PC-3 (cell line): ENCODE results near the gene CALCA. TPM values are rescaled to one million over a fixed set of nuclear protein-coding genes. Genes with fewer than 3 reads are reported as not detected.

Experiments
- ATAC-seq: fragments of 200-7000 bp; cut with Tn5 transposase; 2 replicates; pipeline ENCODE4 v1.9.1; 2020; ENCODE audit warnings: mild to moderate bottlenecking, moderate library complexity
- BruUV-seq: library from RNA; stranded (reverse); fragments of 400-500 nt; replicated peaks from 2 replicates; lab custom pipeline; 2021; lab: Mats Ljungman, UMichigan
- CTCF ChIA-PET: fragments of 300-600 bp; sonication (Branson Sonifier 250); formaldehyde crosslinking; loops from one replicate; lab custom pipeline; 2022; ENCODE audit warnings: antibody characterized with exemption; lab: Charles Lee
- POLR2A ChIA-PET: fragments of 300-600 bp; sonication (Branson Sonifier 250); formaldehyde crosslinking; loops from one replicate; lab custom pipeline; 2022; ENCODE audit warnings: antibody characterized with exemption; ENCODE audit not compliant: unreplicated experiment; lab: Charles Lee
- DNase-seq: peaks from one replicate; pipeline ENCODE4 v3.0.0-alpha.2; 2015
- H2AFZ ChIP-seq: fragments of 300-600 bp; sonication (generic); 2 replicates; pipeline ENCODE4 v1.6.0; 2016; ENCODE audit warnings: antibody characterized with exemption, low read length
- H3F3A ChIP-seq: fragments of 300-600 bp; sonication (generic); one replicate; pipeline ENCODE4 v1.6.0; 2017; ENCODE audit warnings: antibody characterized with exemption, low read length, control low read depth, mild to moderate bottlenecking; ENCODE audit not compliant: unreplicated experiment
- H3K27ac ChIP-seq: fragments of 300-600 bp; sonication (generic); 2 replicates; pipeline ENCODE4 v1.5.1; 2016; ENCODE audit warnings: mild to moderate bottlenecking, low read length
- H3K27me3 ChIP-seq: fragments of 300-600 bp; sonication (generic); 2 replicates; pipeline ENCODE4 v1.6.1; 2016; ENCODE audit warnings: low read length, mixed read lengths
- H3K36me3 ChIP-seq: fragments of 300-600 bp; sonication (generic); 2 replicates; pipeline ENCODE4 v1.6.1; 2016; ENCODE audit warnings: low read depth, mixed run types, low read length, mixed read lengths
- H3K4me1 ChIP-seq: fragments of 300-600 bp; sonication (generic); 2 replicates; pipeline ENCODE4 v1.5.1; 2016; ENCODE audit warnings: low read length; ENCODE audit not compliant: insufficient read depth
- H3K4me2 ChIP-seq: fragments of 300-600 bp; sonication (generic); 2 replicates; pipeline ENCODE4 v1.6.0; 2016; ENCODE audit warnings: low read length
- H3K4me3 ChIP-seq: fragments of 300-600 bp; sonication (generic); 2 replicates; pipeline ENCODE4 v1.5.1; 2016; ENCODE audit warnings: mild to moderate bottlenecking, low read length, mixed read lengths
- H3K79me2 ChIP-seq: fragments of 300-600 bp; sonication (generic); 2 replicates; pipeline ENCODE4 v1.6.1; 2017; ENCODE audit warnings: low read length, mixed read lengths
- H3K9ac ChIP-seq: fragments of 300-600 bp; sonication (generic); 2 replicates; pipeline ENCODE4 v1.6.0; 2016; ENCODE audit warnings: mild to moderate bottlenecking, low read length
- H3K9me2 ChIP-seq: fragments of 300-600 bp; sonication (generic); replicated peaks from 2 replicates; pipeline ENCODE4 v1.6.1; 2016; ENCODE audit warnings: mixed run types, low read length, mixed read lengths
- H3K9me3 ChIP-seq: fragments of 300-600 bp; sonication (generic); 2 replicates; pipeline ENCODE4 v1.6.1; 2016; ENCODE audit warnings: low read length, mixed read lengths
- H4K20me1 ChIP-seq: fragments of 300-600 bp; sonication (generic); 2 replicates; pipeline ENCODE4 v1.6.1; 2016; ENCODE audit warnings: low read length, mixed read lengths
- EZH2 ChIP-seq: fragments of 300-600 bp; sonication (generic); IDR thresholded peaks from one replicate; pipeline ENCODE4 v1.6.1; 2017; ENCODE audit warnings: antibody characterized with exemption, mild to moderate bottlenecking, low read length; ENCODE audit not compliant: unreplicated experiment
- EZH2phosphoT487 ChIP-seq: fragments of 300-600 bp; sonication (generic); IDR thresholded peaks from 2 replicates; pipeline ENCODE4 v1.6.1; 2018; ENCODE audit warnings: mild to moderate bottlenecking, antibody characterized with exemption, low read length, borderline replicate concordance
- intact Hi-C: fragments of 100-400 bp; cut with micrococcal nuclease; formaldehyde crosslinking; loops from 2 replicates; pipeline ENCODE4 v1.9.0; 2023
- total RNA-seq: library from RNA; depleted of rRNA; stranded (reverse); fragments of >200 nt; gene quantifications from 2 replicates; pipeline ENCODE4 v1.2.3, GENCODE V29; 2014
- TF ChIP-seq, protein P1 (sequence below): fragments of 300-600 bp; sonication (generic); conservative IDR thresholded peaks from 2 replicates; pipeline ENCODE4 v1.5.1; 2017; ENCODE audit warnings: antibody characterized with exemption, low read depth, mild to moderate bottlenecking, low read length

The CALCA gene
- total RNA-seq, 1 experiment from 2014 or later, result not detected

DNA sequence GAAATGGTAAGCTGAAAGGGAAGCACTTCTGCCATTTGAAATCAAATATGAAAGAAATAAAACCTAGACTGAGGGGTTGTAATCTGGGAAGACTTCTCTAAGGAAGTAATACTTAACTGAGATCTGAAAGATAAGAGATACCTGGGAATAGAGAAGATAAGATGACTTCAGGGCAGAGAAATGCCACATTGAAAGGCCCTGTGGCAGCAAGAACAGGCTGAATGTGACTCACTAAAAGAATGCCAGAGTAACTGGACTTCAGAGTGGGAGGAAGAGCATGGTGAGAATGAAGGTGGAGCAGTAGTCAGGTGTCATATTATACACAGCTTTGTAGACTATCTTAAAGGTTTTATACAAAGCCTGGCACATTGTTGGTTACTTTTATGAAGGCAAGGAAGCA is 17.6 kb downstream of the CALCA start:
- H4K20me1 ChIP-seq, result no peaks in the 10 kb centered on the region
- H3K9me3 ChIP-seq, result no peaks in the 10 kb centered on the region
- CTCF ChIA-PET, result no interaction called here
- intact Hi-C loops, result no loop called here
- no peak overlapping the region for H3K4me3 ChIP-seq
- no peaks in the 10 kb centered on the region for H3K36me3 ChIP-seq
- no peaks in the 10 kb centered on the region for H3K9me2 ChIP-seq
- no peaks in the 10 kb centered on the region for H3K4me1 ChIP-seq
- no peak overlapping the region for H3K27ac ChIP-seq
- H2AFZ ChIP-seq, result no peak overlapping the region
- H3K4me2 ChIP-seq, result no peak overlapping the region
- no peaks in the 10 kb centered on the region for H3K27me3 ChIP-seq
- DNase-seq (no peak), ATAC-seq (no peak)
- TF ChIP-seq EZH2phosphoT487, result no peak
- TF ChIP-seq, protein P1, sequence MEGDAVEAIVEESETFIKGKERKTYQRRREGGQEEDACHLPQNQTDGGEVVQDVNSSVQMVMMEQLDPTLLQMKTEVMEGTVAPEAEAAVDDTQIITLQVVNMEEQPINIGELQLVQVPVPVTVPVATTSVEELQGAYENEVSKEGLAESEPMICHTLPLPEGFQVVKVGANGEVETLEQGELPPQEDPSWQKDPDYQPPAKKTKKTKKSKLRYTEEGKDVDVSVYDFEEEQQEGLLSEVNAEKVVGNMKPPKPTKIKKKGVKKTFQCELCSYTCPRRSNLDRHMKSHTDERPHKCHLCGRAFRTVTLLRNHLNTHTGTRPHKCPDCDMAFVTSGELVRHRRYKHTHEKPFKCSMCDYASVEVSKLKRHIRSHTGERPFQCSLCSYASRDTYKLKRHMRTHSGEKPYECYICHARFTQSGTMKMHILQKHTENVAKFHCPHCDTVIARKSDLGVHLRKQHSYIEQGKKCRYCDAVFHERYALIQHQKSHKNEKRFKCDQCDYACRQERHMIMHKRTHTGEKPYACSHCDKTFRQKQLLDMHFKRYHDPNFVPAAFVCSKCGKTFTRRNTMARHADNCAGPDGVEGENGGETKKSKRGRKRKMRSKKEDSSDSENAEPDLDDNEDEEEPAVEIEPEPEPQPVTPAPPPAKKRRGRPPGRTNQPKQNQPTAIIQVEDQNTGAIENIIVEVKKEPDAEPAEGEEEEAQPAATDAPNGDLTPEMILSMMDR, result no peak
- TF ChIP-seq EZH2, result no peak
- no peak overlapping the region for H3K9ac ChIP-seq
- no TSS peak for BruUV-seq
- H3K79me2 ChIP-seq, result no peaks in the 10 kb centered on the region
- H3F3A ChIP-seq, result no peaks in the 10 kb centered on the region
- POLR2A ChIA-PET, result no interaction called here

- Histone ChIP-seq H3K9ac (no peak overlapping the region), H3F3A (no peaks in the 10 kb centered on the region), H3K27me3 (no peaks in the 10 kb centered on the region), H3K4me2 (no peak overlapping the region), H3K79me2 (no peaks in the 10 kb centered on the region), H3K36me3 (no peaks in the 10 kb centered on the region), H3K9me3 (no peaks in the 10 kb centered on the region), H2AFZ (no peak overlapping the region), H3K9me2 (no peaks in the 10 kb centered on the region), H4K20me1 (no peaks in the 10 kb centered on the region), H3K4me1 (no peaks in the 10 kb centered on the region), H3K4me3 (no peak overlapping the region), H3K27ac (no peak overlapping the region)
- no peak for DNase-seq
- ATAC-seq, result no peak
- intact Hi-C loops, result no loop called here
- TF ChIP-seq EZH2phosphoT487 (no peak), EZH2 (no peak)
- TF ChIP-seq, protein P1, result no peak
- no TSS peak for BruUV-seq
- CTCF ChIA-PET, result no interaction called here
- POLR2A ChIA-PET, result interaction anchor here (0.7 kb wide), 1 partner anchor 1890 kb away, joined by 3 read pairs; no protein-coding TSS in a partner anchor
Observed at GRCh38 chr11:14953904-14954303, 18.2 kb downstream of the CALCA start.

GRCh38 chr11:14949437-14950147 is 22.6 kb downstream of the CALCA start:
- Histone ChIP-seq H3K4me2 (no peak overlapping the region), H3K79me2 (no peaks in the 10 kb centered on the region), H3K36me3 (no peaks in the 10 kb centered on the region), H3F3A (no peaks in the 10 kb centered on the region), H3K4me3 (no peak overlapping the region), H4K20me1 (no peaks in the 10 kb centered on the region), H3K9ac (no peak overlapping the region), H3K27me3 (no peaks in the 10 kb centered on the region), H3K27ac (no peak overlapping the region), H3K9me2 (no peaks in the 10 kb centered on the region), H3K4me1 (no peaks in the 10 kb centered on the region), H2AFZ (no peak overlapping the region), H3K9me3 (no peaks in the 10 kb centered on the region)
- ChIA-PET POLR2A (no interaction called here), CTCF (no interaction called here)
- ATAC-seq, result no peak
- no peak for DNase-seq
- no TSS peak for BruUV-seq
- intact Hi-C loops, result no loop called here
- TF ChIP-seq, protein P1, result no peak
- TF ChIP-seq EZH2phosphoT487 (no peak), EZH2 (no peak)
